Eye (tissue), 1 donor: ENCODE results near the gene CDKN1A.
"Not testable (repeated sequence)": the region's sequence is repeated elsewhere in the genome, so short reads cannot be mapped to it uniquely, and the experiment has no call there.

ENCODE experiments used
- DNase-seq: peaks from one replicate; pipeline ENCODE4 v3.0.0-alpha.2; 2015

Gene CDKN1A

DNA sequence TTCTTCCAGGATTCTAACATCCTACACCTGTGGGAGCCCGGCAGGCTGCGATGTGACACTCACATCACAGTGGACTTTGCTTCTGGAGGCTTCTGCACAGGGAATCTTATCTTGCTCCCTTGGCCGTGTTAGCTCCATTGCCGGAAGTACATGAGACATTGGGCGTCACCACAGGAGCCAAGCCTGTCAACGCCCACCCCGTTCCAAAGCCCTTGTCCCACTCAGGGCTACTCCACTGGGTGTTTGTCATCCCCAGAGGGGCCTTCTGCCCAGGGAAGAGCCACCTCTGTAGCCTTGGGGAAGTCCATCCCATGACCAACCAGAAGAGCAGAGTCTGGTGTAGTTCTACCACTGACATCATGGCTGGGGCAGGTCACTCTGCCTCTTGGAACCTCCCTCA lies 20.8 kb downstream of the CDKN1A start:
- DNase-seq, result no peak

DNA sequence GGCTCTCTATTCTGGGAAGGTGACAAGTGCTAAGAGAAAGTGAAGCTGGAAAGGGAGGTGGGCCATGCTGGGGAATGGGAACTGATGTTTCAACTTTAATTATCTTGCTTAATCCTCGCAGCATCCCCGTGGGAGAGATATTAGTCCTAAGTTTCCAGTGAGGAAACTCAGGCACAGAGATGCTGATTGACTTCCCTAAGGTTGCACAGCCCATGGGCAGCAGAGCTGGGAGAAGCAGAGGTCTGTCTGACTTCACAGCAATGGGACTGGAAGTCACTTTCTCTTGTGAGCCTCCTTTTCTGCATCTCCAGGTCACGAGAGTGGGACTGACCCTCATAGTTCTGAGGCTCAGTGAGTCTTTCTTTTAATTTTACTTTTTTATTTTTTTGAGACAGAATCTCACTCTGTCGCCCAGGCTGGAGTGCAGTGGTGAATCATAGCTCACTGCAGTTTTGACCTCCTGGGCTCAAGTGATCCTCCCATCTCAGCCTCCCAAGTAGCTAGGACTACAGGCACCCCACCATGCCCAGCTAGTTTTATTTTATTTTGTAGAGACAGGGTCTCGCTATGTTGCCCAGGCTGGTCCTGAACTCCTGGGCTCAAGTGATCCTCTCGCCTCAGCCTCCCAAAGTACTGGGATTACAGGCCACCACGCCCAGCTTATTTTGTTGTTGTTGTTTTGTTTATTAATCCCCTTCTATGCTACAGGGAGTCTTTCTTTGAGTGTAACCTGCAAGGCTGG lies 21.7 kb downstream of the CDKN1A start:
- DNase-seq, result no peak

DNA sequence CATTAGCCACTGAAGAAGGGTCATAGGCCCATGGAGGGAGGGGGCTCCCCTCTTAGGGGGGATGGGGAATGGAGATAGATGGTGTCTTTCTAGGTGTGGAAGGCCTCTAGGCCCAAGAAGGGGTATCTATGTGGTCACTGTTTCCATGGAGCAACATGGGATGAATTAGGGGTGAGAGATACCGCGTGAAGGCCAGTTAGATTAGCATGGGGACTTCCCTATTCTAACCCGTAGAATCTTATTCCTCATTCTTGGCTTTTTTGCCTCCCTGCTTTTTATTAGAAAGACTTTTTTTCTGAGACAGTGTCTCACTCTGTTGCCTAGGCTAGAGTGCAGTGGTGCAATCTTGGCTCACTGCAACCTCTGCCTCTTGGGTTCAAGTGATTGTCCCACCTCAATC lies 22.3 kb downstream of the CDKN1A start:
- no peak for DNase-seq

DNA sequence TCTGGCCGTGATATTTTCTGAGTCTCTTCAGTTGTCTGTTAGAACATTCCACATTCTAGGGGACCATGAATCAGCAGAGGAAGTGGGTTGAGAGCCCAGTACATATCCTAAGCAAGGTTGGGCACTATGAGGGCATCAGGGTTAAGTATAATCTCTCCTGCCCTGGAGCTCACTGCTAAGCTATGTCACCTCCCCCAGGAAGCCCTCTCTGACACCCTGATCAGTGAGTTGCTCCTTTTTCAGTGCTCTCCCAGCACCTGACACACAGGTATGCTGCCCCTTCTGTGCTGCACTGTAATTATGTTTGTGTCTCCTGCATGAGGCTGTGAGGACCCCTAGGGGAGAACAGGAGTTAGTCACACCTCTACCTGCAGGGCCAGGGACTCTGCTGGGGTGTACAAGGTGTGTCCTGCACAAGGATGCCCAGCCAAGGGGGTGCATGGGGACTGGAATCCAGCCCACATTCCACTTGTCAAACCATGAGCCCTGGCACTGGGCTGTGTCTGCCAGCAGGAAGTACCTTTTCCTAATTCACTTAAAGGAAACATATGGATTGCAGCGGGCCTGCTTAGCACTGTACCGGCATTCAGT lies 23.0 kb downstream of the CDKN1A start:
- no peak for DNase-seq

DNA sequence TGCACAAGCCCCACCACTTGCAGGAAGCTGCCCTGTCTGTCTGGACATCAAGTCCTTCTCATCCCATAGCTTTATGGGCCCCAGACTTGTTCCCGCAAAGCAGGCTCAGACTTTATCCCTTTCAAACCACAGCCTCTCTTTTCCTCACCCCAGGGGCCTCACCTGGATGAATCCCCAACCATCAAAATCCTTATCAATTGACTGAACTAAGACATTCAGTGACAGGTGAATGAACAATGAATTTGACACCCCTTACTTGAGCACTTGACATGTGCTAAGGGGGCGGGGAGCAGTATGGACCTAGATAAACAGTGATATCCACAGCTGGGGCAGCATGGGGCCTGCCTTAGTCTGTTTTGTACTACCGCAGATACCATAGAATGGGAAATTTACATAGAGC lies 24.1 kb downstream of the CDKN1A start:
- no peak for DNase-seq

DNA sequence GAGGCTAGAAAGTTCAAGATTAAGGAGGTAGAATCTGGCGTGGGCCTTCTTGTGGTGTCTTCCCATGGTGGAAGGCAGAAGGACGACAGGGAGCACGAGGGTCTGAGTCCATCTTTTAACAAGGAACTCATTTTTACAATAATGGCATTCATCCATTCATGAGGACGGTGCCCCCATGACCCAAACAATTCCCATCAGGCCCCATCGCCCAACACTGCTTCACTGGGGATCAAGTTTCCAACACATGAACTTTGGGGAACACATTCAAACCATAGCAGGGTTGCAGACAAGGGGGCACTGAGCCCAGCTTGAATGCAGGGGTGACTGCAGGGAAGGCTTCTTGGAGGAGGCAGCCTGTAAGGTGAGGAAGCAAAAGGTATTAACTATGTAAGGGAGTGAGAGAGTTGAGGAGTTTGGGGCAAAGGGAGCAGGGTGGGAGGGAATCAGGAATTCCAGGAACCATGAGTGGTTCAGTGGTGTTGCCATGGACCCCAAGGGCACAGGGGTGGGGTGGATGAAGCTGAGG lies 24.6 kb downstream of the CDKN1A start:
- DNase-seq, result no peak

DNA sequence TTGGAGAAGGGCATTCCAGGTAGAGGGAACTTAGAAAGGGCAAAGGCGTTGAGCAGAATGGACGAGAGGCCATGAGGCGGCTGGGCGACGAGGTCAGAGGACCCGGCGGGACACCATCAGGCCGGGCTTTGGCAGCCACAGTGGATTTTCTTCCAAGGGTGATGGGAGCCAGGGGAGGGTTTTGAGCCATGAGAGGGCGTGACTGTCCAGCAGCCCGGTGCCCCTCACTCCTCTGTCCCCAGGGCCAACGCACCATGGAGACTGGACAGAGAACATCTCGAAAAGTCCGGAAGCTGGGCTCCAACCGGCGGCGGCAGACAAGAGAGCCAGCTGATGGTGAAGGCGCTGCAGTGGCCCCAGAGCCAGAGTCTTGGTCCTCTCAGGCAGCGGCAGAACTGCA lies 25.5 kb downstream of the CDKN1A start:
- no peak for DNase-seq

DNA sequence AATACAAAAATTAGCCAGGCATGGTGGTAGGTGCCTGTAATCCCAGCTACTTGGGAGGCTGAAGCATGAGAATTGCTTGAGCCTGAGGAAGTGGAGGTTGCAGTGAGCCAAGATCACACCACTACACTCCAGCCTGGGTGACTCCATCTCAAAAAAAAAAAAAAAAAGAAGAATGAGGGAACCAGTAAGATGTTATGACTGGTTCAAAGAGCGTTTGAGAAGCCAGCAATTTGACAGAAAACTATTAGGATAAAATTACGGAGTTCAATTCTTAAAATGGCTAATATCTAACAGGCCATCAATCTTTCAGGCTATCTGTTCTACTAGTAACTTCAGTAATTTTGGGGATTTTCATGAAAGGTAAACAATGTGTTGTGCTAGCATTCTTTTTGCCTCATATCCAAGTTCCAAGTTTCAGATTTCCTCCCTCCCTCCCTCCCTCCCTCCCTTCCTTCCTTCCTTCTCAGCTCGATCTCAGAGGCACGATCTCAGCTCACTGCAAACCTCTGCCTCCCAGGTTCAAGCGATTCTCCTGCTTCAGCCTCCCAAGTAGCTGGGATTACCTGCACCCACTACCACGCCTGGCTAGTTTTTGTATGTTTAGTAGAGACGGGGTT lies 26.6 kb downstream of the CDKN1A start:
- not testable (repeated sequence) for DNase-seq

DNA sequence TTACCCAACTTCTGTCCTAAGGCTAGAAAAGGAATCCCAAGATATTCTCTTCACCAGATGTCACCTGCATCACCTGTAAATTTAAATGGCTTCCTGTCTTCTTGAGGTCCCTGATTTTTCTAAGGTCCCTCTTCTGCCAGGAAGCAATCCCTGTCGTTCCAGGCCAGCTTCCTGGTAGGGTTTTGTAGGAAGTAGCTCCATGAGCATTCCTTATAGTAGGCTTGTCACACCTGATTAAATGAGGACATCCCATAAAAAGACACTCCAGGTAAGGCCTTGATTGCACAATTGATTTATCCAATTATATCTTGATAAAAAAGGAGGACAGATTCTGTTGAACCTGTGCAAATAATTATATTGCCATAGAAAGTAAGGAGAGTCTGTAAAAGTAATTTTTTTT lies 27.8 kb downstream of the CDKN1A start:
- DNase-seq, result no peak

DNA sequence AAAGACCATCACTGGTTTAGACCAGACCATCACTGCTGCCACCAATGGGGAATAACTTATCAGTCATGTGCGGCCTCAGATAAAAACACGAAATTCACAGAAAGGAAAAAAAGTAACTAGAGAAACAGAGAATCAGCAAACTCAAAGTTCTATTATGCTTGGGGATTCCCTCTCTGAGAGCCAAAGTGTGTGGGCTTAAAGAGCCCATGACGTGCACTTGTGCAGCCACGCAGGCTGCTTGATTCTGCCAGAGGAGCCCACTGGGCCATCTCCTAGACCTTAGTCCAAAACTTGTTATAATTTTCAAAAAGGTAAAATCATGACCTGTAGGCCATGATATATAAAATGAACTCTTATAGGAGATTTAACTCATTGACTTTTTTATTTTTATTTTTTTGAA lies 34.3 kb downstream of the CDKN1A start:
- DNase-seq, result no peak

DNA sequence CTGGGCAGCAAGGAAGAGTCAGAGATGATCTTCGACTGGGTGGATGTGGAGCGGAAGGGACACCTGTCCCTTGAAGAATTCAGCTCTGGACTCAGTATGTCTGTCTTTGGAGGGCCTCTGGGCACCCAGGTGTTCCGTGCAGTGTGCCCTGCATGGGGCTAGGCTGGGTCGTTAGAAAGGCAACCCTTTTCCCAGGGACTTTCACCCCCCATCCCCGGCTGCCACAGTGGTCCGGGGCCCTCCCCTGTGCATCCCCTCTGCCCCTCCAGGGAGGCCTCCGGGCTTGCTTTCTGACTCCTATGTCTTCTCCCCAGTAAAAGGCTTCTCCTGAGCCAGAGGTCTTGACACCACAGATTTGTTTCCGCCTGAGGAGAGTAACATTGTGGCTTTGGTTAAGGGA lies 35.3 kb downstream of the CDKN1A start:
- DNase-seq, result no peak

DNA sequence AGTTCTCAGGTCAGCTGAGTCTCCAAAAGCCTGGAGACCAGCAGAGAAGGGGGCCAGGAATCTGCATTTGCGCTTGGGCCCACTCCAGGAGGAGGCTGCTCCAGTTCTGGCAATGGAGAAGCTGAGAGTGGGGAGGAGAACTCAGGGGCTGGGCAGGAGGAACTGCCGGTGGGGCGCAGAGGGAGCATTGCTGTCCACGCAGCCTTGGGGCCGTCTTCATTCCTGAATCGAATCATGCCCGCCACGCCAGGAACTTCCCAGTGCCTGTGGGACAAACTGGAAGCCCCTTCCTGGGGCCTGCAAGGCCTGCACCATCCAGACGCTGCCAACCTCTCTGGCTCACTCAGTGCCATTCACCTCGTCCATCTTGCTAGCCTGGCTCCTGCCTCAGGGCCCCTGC lies 36.0 kb downstream of the CDKN1A start:
- DNase-seq, result no peak

DNA sequence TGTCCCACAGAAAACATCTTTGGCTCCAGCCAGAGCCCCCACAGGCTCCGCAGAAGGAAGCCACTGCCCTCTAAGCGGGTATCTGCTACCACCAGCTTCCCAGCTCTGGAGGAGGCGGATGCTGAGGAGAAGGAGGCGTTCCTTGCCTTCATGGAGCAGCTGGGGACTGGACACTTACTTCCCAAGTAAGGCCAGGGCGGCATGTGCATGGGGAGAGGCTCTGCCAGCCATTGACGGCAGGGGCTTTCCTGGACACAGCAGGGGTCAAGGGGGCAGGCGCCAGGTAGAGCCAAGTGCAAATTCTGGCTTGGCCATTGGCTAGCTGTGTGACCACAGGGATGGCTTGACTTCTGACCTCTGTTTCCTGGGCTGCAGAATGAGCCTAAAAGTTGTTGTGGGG lies 37.0 kb downstream of the CDKN1A start:
- DNase-seq, result no peak

DNA sequence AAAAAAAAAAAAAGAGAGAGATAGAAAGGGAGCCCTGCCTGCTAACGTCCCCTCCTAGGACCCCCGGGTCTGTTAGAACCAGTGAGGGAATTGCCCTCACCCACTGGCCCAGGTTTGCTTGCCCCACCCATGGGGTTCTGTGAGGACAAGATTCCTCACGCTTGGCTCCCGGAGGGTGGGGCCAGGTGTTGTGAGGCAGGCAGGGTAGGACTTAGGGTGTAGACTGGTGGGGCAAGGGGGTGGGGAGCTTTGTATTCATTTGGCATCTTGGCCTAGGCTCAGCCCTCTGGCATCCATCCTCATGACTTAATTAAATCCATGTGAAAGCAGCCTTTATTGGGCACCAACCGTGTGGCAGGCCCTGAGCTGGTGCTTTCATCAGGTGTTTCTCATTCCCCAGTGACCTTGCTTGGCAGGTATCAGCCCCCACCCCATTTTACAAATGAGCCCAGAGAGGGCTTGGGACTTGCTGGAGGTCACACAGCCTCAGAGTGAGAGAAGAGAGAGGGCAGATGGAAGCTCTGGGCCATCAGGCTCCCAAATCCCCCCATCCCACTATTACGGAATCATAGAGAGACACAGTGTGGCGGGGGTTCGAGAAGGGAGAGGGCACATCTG lies 38.1 kb downstream of the CDKN1A start:
- DNase-seq, result no peak

DNA sequence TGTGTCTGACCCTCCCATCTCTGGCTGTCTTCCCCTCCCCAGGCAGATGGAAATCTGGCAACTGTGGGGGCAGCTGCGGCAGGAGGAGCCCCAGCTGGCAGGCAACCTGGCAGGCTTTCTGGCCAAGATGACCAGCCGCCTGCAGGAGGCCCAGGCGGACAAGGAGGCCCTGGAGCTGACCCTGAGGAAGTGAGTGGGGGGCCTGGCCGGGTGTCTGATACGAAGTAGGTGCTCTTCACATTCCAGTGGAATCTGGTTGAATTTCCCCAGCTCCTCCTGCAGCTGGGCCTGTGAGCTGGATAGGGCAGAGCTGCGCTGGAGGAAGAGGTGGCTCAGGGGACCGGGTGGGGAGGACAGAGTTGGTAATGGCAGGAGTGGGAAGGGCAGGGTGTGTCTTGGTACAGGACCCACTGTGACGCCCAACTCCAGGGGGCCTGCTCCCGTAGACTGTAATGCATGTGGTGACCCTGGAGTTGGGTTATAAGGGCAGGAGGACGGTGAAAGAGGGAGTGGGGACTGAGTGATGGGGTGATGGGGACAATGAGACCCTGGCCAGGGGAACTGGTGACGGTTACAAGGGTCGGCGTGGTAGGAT lies 38.8 kb downstream of the CDKN1A start:
- DNase-seq, result no peak

DNA sequence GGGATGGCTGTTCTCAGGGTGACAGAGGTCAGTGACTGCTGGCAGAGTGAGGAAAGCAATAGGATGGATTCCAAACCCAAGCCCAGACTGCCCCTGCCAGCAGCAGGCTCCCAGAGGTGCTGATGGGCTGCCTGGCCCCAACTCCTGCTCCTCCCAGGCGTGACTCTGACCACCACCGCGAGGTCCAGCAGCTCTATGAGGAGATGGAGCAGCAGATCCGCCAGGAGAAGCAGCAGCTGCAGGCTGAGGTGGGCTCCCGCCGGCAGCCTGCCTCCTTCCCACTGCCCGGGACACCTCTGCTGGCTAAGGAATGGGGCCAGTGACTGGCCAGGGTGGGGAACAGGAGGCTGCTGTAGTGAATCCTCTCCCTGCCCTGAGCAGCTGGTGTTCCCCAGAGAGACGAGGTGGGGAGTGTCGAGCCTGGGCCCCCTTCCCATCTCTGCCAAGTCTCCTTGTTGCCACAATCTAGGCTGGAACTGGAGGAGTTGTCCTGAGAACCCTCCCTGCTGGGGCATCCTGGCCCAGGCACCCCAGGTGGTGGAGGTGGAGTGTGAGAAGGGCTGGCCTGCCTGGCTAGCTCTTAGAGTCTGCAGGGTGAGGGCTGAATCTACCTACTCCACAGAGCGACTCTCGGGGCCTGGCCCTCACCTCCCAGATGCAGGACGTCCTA lies 39.5 kb downstream of the CDKN1A start:
- DNase-seq, result no peak

DNA sequence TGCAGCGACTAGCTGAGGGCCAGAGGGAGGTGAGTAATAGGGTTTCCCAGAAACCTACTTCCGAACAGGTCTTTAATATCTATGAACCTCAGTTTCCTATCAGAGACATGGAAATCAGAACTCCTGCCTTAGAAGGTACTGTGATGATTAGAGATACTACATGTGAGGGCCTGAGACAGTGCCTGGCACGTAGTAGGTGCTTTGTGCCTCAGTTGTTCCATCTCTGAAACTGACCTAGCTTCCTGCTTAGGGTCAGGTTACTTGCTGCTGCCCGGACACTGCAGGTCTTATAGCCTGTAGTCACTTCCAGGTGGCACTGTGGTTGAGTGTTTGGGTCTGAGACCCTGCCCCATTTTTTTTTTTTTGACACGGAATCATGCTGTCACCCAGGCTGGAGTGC lies 40.0 kb downstream of the CDKN1A start:
- no peak for DNase-seq

DNA sequence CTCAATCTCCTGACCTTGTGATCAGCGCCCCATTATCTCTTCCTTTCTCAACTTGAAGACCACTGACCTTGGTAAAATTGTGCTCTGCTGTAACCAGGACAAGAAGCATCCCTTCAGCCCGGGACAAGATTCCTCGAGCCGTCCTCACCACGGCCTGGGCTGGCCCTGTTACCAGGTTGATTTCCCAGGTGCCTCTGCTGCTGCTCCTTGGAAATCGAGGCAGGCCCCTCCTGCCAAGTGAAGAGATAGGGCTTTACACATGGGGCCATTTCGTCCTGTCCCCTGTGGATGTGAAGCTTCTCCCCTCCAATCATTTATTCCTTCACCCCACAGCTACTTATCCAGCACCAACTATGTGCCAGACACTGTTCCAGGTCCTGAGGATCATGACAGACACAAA lies 40.6 kb downstream of the CDKN1A start:
- no peak for DNase-seq

DNA sequence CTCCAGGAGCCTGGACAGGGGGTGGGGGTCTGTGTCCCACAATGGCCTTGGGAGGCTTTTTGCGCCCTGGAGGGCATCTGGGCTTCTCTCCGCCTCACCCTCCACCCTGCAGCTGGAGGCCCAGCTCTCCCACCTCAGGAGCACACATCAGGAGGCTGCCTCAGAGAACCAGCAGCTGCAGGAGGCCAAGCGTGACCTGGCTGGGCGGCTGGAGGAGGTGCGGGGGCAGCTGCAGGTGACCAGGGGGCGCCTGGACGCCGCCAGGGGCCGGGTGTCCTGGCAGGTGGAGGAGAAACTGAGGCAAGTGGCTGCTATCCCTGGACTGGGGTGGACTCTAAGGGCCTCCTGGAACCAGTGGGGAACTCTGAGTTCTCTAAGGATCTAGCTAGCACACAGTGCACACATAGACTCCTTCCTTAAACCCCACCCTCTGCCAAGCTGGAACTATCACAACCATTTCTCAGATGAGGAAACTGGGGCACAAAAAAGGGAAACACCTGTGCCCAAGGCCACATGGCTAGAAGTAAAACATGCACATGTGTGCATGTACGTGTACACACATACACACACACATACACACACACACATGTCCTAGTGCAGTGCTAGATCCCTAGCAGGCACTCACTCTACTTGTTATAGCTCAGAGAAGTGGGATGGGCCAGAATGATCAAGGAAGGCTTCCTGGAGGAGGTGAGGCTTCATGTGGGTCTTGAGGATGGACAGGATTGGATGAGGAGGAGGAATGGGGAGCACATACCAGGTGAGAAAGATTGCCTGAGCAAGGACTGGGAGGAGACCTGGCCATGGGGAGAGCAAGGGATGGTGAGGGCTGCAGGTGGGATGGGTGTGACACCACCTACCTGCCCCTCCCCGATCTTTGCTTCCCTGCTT lies 42.0 kb downstream of the CDKN1A start:
- no peak for DNase-seq

DNA sequence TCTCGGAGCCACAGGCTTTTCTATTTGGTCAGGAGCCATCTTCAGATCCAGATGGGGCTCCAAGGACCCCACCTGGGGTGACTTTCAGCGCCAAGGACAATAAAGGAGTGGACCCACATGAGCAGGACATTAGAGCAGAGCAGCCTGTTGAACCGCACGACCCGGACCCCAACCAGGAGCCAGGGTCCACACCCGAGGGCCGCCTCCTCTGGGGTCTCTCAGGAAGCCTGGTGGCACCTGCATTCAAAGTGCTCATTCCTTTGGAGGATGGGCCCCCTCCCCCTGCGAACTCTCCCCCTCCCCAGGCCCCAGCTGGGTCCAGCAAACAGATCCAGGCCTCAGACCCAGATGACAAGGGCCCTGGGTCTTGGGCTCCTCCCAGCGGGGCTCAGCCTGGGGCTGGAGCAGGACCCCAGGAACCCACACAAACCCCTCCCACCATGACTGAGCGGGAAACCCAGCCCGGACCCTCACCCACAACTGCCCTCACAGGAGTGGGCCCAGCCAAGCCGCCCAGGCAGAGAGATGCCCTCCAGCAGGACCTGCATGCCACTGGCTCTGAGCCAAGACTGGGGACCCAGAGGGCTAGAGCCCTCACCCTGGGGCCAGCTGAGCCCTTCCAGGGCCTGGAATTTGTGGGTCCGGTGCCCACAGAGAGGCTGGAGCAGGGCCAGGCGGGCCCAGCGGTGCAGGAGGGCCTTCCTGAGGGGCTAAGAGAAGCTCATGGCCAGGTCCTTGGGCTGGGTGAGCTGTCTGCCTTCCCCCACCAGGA lies 43.0 kb downstream of the CDKN1A start:
- no peak for DNase-seq

DNA sequence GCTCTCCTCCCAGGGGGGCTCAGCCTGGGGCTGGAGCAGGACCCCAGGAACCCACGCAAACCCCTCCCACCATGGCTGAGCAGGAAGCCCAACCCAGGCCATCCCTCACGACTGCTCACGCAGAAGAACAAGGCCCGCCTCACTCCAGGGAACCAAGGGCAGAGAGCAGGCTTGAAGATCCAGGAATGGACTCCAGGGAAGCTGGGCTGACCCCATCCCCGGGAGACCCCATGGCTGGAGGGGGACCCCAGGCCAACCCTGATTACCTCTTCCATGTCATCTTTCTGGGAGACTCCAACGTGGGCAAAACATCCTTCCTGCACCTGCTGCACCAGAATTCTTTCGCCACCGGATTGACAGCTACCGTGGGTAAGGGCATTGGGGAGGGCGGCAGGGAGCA lies 43.9 kb downstream of the CDKN1A start:
- DNase-seq, result no peak
